ENCODE data around the gene PTK6. TPM values are rescaled to one million over a fixed set of nuclear protein-coding genes. Genes with fewer than 3 reads are reported as not detected.
A peak's percentile ranks its signal among the peaks of the same experiment; 100 is the strongest.

Gene PTK6
- total and polyA plus RNA-seq, 2 of the 13 experiments (the other 11 are each of a cell fraction or from before 2014, with no cell fraction given) = 0.08 TPM; not detected in 1

DNA sequence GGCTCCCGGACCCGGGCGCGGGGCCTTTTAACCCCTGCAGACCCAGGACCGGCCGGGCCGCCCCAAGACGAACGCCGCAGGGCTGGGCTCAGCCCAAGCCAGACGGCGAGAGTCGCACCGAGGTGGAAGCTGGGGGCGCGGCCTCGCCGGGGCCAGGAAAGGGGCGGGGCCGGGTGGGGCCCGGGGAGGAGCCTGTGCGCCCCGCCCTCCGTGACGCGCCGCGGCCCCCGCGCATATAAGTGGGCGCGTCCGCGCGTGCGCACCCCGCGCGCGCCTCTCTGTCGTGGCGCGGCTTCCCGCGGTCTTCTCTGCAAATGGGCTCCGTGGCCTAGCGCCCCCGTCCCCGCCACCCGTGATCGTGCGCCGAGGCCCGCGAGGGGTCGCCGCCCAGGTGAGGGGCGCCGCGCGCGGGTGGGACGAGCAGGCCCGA lies 16.7 kb downstream of the PTK6 start, which contains the start of gene PPDPF:
Gene PPDPF, plus strand, starts transcription at position 262 of the 430 bp plus-strand sequence. CDS start 544 bp downstream, outside the sequence.
- FAIRE-seq (no peak), DNase-seq (ENCODE audit: low spot score) (no peak), ATAC-seq (peak; percentile 41)
- Histone ChIP-seq H3K27ac (ENCODE audit: extremely low read length, insufficient read depth, low read length) (no peak within 1 kb of the TSS), H4K20me1 (ENCODE audit: insufficient read depth, low read length) (peaks cover 2% of the 10 kb centered on the region; the same call in 1 of the 2 replicates), H3K36me3 (replicated peaks in 1 of 2; ENCODE audit: control insufficient read depth in 1 of 2, insufficient read depth in 2 of 2, low read length in 2 of 2) (no peaks in the 10 kb centered on the region), H3K9ac (ENCODE audit: insufficient read depth, low read depth, low read length) (peak within 1 kb of the TSS; percentile 40; the same call in 1 of the 2 replicates), H3K79me2 (ENCODE audit: insufficient read depth, low read length) (no peaks in the 10 kb centered on the region), H3K9me3 (ENCODE audit: low read length) (no peaks in the 10 kb centered on the region), H3K4me2 (ENCODE audit: low read depth, low read length) (peak within 1 kb of the TSS; percentile 70), H2AFZ (ENCODE audit: low read length) (no peak within 1 kb of the TSS), H3K4me1 (ENCODE audit: insufficient read depth, low read length) (peaks cover 11% of the 10 kb centered on the region), H3K27me3 (ENCODE audit: control insufficient read depth in 1 of 2, insufficient read depth in 2 of 2, low read length in 2 of 2) (peaks cover 24 to 50% of the 10 kb centered on the region in 2 experiments), H3K4me3 (replicated peaks in 1 of 3; ENCODE audit: insufficient read depth in 1 of 3, low read depth in 2 of 3, low read length in 3 of 3) (peak within 1 kb of the TSS; percentile 61 to 69 (median 66); a peak in 4 of 6 replicates)
- 56% methylated on average over 55 of the region's 64 CpGs for WGBS (ENCODE audit: low lambda C conversion rate)
- intact Hi-C loops (cut with micrococcal nuclease; ENCODE audit: unreplicated experiment) = no loop called here
- ChIA-PET CTCF (ENCODE audit: low intra/inter-chr PET ratio, low total read pairs) (no interaction called here), POLR2A (interaction anchor here (0.6 to 2.1 kb wide), 6 partner anchors 15 to 107 kb away, joined by 3 to 11 read pairs (median 6); partner anchors contain the start of genes GMEB2, HELZ2 and PTK6)
- in situ Hi-C loops (cut with HindIII; ENCODE audit: extremely low pct_ligation_motif_present, low pct_unique_long_range_greater_than_20kb) = no loop called here
- BruUV-seq (replicated peaks) = no TSS peak
- TF ChIP-seq MAZ (IDR thresholded peaks at IDR 0.05; ENCODE audit: borderline replicate concordance, low read depth, low read length) = no peak
- peak; percentile 47; the same call in 1 of the 2 replicates for TF ChIP-seq MAZ (CRISPR knock-in tag; IDR thresholded peaks at IDR 0.05; ENCODE audit: low read depth)
- peak; percentile 75; the same call in 1 of the 2 replicates for TF ChIP-seq DRAP1 (CRISPR knock-in tag; IDR thresholded peaks at IDR 0.05)
- peak; percentile 75 for TF ChIP-seq POLR2G (IDR thresholded peaks at IDR 0.05; ENCODE audit: low read depth, low read length)
- TF ChIP-seq HMGXB4 (CRISPR knock-in tag; IDR thresholded peaks at IDR 0.05; ENCODE audit: borderline replicate concordance in 1 of 2, low read depth in 1 of 2) = peak in 1 of 2 experiments; percentile 22; a peak in 1 of 4 replicates
- peak; percentile 90; the same call in 1 of the 2 replicates for TF ChIP-seq ZNF777 (CRISPR knock-in tag; IDR thresholded peaks at IDR 0.05)
- TF ChIP-seq, protein P1, sequence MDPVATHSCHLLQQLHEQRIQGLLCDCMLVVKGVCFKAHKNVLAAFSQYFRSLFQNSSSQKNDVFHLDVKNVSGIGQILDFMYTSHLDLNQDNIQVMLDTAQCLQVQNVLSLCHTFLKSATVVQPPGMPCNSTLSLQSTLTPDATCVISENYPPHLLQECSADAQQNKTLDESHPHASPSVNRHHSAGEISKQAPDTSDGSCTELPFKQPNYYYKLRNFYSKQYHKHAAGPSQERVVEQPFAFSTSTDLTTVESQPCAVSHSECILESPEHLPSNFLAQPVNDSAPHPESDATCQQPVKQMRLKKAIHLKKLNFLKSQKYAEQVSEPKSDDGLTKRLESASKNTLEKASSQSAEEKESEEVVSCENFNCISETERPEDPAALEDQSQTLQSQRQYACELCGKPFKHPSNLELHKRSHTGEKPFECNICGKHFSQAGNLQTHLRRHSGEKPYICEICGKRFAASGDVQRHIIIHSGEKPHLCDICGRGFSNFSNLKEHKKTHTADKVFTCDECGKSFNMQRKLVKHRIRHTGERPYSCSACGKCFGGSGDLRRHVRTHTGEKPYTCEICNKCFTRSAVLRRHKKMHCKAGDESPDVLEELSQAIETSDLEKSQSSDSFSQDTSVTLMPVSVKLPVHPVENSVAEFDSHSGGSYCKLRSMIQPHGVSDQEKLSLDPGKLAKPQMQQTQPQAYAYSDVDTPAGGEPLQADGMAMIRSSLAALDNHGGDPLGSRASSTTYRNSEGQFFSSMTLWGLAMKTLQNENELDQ (CRISPR knock-in tag; IDR thresholded peaks at IDR 0.05; ENCODE audit: borderline replicate concordance) = no peak
- TF ChIP-seq TAF1 (CRISPR knock-in tag; IDR thresholded peaks at IDR 0.05) = 0 out of 2 replicates have a peak, but pooled peaks have one; percentile 17
- TF ChIP-seq ZHX1 (CRISPR knock-in tag; IDR thresholded peaks at IDR 0.05; ENCODE audit: low read depth) = no peak
- TF ChIP-seq, protein P2, sequence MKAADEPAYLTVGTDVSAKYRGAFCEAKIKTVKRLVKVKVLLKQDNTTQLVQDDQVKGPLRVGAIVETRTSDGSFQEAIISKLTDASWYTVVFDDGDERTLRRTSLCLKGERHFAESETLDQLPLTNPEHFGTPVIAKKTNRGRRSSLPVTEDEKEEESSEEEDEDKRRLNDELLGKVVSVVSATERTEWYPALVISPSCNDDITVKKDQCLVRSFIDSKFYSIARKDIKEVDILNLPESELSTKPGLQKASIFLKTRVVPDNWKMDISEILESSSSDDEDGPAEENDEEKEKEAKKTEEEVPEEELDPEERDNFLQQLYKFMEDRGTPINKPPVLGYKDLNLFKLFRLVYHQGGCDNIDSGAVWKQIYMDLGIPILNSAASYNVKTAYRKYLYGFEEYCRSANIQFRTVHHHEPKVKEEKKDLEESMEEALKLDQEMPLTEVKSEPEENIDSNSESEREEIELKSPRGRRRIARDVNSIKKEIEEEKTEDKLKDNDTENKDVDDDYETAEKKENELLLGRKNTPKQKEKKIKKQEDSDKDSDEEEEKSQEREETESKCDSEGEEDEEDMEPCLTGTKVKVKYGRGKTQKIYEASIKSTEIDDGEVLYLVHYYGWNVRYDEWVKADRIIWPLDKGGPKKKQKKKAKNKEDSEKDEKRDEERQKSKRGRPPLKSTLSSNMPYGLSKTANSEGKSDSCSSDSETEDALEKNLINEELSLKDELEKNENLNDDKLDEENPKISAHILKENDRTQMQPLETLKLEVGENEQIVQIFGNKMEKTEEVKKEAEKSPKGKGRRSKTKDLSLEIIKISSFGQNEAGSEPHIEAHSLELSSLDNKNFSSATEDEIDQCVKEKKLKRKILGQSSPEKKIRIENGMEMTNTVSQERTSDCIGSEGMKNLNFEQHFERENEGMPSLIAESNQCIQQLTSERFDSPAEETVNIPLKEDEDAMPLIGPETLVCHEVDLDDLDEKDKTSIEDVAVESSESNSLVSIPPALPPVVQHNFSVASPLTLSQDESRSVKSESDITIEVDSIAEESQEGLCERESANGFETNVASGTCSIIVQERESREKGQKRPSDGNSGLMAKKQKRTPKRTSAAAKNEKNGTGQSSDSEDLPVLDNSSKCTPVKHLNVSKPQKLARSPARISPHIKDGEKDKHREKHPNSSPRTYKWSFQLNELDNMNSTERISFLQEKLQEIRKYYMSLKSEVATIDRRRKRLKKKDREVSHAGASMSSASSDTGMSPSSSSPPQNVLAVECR (CRISPR knock-in tag; IDR thresholded peaks at IDR 0.05; ENCODE audit: borderline replicate concordance) = peak; percentile 3; the same call in 1 of the 2 replicates
- TF ChIP-seq ZNF790 (CRISPR knock-in tag; IDR thresholded peaks at IDR 0.05; ENCODE audit: borderline replicate concordance) = no peak

Measured in HepG2 (cell line).